H1 (cell line): ENCODE data around the gene CHST8.

Experiments used
- CHD7 ChIP-seq: fragments of 300-600 bp; sonication (generic); IDR thresholded peaks from 2 replicates; pipeline ENCODE4 v1.7.1; 2012; ENCODE audit warnings: low read length, moderate library complexity, mild to moderate bottlenecking, inconsistent platforms; ENCODE audit not compliant: insufficient replicate concordance
- MAFK ChIP-seq: IDR thresholded peaks from 2 replicates; pipeline ENCODE4 v1.6.1; 2012; ENCODE audit warnings: low read depth, mild to moderate bottlenecking, improper control_type of control experiment, low read length
- TF ChIP-seq, protein P1 (sequence below), 3 experiments: IDR thresholded peaks; 1 replicate in 2 of 3; 2 replicates in 1 of 3; pipeline versions ENCODE4 v1.5.1 to v1.6.1; 2011; ENCODE audit warnings: low read length in 3 of 3, mild to moderate bottlenecking in 3 of 3, inconsistent platforms in 2 of 3, low read depth in 1 of 3, moderate library complexity in 1 of 3; ENCODE audit not compliant: insufficient read depth in 1 of 3; ENCODE audit errors: control extremely low read depth in 1 of 3

GRCh38 chr19:33640773-33641172, 19.0 kb downstream of the CHST8 start:
- TF ChIP-seq MAFK = no peak
- TF ChIP-seq CHD7 = no peak
- TF ChIP-seq, protein P1, sequence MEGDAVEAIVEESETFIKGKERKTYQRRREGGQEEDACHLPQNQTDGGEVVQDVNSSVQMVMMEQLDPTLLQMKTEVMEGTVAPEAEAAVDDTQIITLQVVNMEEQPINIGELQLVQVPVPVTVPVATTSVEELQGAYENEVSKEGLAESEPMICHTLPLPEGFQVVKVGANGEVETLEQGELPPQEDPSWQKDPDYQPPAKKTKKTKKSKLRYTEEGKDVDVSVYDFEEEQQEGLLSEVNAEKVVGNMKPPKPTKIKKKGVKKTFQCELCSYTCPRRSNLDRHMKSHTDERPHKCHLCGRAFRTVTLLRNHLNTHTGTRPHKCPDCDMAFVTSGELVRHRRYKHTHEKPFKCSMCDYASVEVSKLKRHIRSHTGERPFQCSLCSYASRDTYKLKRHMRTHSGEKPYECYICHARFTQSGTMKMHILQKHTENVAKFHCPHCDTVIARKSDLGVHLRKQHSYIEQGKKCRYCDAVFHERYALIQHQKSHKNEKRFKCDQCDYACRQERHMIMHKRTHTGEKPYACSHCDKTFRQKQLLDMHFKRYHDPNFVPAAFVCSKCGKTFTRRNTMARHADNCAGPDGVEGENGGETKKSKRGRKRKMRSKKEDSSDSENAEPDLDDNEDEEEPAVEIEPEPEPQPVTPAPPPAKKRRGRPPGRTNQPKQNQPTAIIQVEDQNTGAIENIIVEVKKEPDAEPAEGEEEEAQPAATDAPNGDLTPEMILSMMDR (IDR thresholded peaks at IDR 0.05; ENCODE audit: control extremely low read depth in 1 of 3, insufficient read depth in 1 of 3, low read depth in 1 of 3, low read length in 3 of 3) = no peak
